RWPE2 (cell line): ENCODE measurements around the gene OVCH1.
A peak's percentile ranks its signal among the peaks of the same experiment; 100 is the strongest.

Source experiments
- ATAC-seq: fragments of 200-7000 bp; cut with Tn5 transposase; 3 replicates; pipeline ENCODE4 v1.9.1; 2021; ENCODE audit warnings: low read depth
- DNase-seq: peaks from one replicate; pipeline ENCODE4 v3.0.0-alpha.2; 2020; ENCODE audit warnings: low spot score
- H3K27ac ChIP-seq: fragments of 450-650 bp; 2 replicates; pipeline ENCODE4 v1.5.1; 2017; ENCODE audit warnings: mild to moderate bottlenecking; ENCODE audit not compliant: poor library complexity, severe bottlenecking
- H3K27me3 ChIP-seq: fragments of 250-450 bp; sonication (Bioruptor Pico); 2 replicates; pipeline ENCODE4 v1.5.1; 2021; ENCODE audit warnings: mild to moderate bottlenecking, moderate library complexity; ENCODE audit not compliant: insufficient read depth, poor library complexity, severe bottlenecking
- H3K36me3 ChIP-seq: fragments of 250-450 bp; sonication (Bioruptor Pico); 2 replicates; pipeline ENCODE4 v1.5.1; 2020; ENCODE audit warnings: low read depth, mild to moderate bottlenecking, moderate library complexity
- H3K4me1 ChIP-seq: fragments of 250-450 bp; sonication (Bioruptor Pico); 2 replicates; pipeline ENCODE4 v1.5.1; 2021; ENCODE audit warnings: mild to moderate bottlenecking, moderate library complexity; ENCODE audit not compliant: insufficient read depth, poor library complexity, severe bottlenecking
- H3K4me3 ChIP-seq: fragments of 250-450 bp; sonication (Bioruptor Pico); 2 replicates; pipeline ENCODE4 v1.5.1; 2021; ENCODE audit warnings: mild to moderate bottlenecking, moderate library complexity; ENCODE audit not compliant: severe bottlenecking
- H3K9me3 ChIP-seq: fragments of 250-450 bp; sonication (Bioruptor Pico); 2 replicates; pipeline ENCODE4 v1.5.1; 2021; ENCODE audit warnings: mild to moderate bottlenecking, moderate library complexity; ENCODE audit not compliant: severe bottlenecking
- TF ChIP-seq, protein P1 (sequence below): fragments of 450-650 bp; IDR thresholded peaks from one replicate; pipeline ENCODE4 v1.5.1; 2017; ENCODE audit warnings: mild to moderate bottlenecking, moderate library complexity; ENCODE audit not compliant: poor library complexity, severe bottlenecking

OVCH1 gene

DNA sequence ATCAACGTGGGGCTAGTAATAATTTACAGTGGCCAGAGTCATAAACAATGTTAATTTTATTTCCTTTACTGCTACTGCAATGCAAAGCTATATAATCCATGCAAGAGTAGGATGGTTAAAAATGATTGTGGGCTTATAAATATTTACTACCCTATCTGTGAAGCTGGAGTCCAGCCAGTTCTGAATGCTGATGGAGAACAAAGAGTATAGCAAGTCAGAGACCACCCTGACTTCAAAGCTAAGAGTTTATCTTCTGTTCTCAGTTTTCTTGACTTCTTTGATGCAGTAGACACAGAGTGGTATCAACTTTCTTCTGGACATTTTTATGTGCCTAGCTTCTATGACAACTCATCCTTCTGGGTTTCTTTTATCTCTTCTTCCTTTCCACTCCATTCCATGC lies 34.0 kb upstream of the OVCH1 start:
- no peak overlapping the region for H3K27ac ChIP-seq
- H3K4me3 ChIP-seq: no peak overlapping the region
- no peaks in the 10 kb centered on the region for H3K4me1 ChIP-seq
- H3K36me3 ChIP-seq: no peaks in the 10 kb centered on the region
- no peak for DNase-seq
- no peak for ATAC-seq
- TF ChIP-seq, protein P1, sequence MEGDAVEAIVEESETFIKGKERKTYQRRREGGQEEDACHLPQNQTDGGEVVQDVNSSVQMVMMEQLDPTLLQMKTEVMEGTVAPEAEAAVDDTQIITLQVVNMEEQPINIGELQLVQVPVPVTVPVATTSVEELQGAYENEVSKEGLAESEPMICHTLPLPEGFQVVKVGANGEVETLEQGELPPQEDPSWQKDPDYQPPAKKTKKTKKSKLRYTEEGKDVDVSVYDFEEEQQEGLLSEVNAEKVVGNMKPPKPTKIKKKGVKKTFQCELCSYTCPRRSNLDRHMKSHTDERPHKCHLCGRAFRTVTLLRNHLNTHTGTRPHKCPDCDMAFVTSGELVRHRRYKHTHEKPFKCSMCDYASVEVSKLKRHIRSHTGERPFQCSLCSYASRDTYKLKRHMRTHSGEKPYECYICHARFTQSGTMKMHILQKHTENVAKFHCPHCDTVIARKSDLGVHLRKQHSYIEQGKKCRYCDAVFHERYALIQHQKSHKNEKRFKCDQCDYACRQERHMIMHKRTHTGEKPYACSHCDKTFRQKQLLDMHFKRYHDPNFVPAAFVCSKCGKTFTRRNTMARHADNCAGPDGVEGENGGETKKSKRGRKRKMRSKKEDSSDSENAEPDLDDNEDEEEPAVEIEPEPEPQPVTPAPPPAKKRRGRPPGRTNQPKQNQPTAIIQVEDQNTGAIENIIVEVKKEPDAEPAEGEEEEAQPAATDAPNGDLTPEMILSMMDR: no peak
- H3K9me3 ChIP-seq: no peaks in the 10 kb centered on the region
- no peaks in the 10 kb centered on the region for H3K27me3 ChIP-seq

DNA sequence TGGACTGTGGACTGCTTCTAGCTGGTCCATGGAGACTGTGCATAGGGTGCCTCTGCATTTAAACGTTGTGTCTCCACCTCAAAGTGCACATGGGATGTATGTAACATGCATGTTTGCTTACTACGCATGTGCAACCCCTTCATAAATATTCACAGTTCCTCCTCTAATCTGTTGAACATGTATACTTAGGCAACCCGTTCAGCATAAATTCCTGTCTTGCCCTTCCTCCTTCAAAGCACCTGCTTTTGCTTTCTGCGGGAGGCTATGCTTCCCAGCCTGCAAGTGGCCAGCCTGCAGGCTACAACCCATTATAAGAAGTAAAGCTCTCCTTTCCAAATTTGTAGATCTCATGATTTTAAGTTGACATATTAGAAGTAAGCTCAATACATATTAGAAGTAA lies 33.0 kb upstream of the OVCH1 start:
- Histone ChIP-seq H3K36me3 (no peaks in the 10 kb centered on the region), H3K4me1 (no peaks in the 10 kb centered on the region), H3K4me3 (no peak overlapping the region), H3K27me3 (no peaks in the 10 kb centered on the region), H3K27ac (no peak overlapping the region), H3K9me3 (no peaks in the 10 kb centered on the region)
- DNase-seq (no peak), ATAC-seq (no peak)
- TF ChIP-seq, protein P1: no peak

DNA sequence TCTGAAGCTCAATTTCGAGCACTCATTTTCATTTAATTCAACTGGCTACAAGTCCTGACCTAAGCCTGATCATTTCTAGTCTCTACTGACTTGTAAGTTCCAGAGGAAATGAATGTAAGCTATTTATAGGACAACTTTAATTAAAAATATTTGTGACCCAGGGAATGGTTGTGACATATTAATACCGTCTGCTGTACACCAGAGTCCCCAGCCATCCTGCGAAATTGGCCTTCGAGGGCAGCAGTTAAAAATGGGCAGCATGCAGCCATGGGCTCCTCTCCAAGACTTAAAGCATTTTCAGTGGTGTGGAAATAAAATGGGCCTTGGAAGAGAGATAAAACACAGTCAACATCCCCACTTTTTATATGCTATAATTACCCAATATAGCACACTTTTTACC lies 30.7 kb upstream of the OVCH1 start:
- ATAC-seq (no peak), DNase-seq (no peak)
- Histone ChIP-seq H3K4me3 (no peak overlapping the region), H3K9me3 (no peaks in the 10 kb centered on the region), H3K27me3 (no peaks in the 10 kb centered on the region), H3K27ac (no peak overlapping the region), H3K36me3 (no peaks in the 10 kb centered on the region), H3K4me1 (no peaks in the 10 kb centered on the region)
- TF ChIP-seq, protein P1: no peak

DNA sequence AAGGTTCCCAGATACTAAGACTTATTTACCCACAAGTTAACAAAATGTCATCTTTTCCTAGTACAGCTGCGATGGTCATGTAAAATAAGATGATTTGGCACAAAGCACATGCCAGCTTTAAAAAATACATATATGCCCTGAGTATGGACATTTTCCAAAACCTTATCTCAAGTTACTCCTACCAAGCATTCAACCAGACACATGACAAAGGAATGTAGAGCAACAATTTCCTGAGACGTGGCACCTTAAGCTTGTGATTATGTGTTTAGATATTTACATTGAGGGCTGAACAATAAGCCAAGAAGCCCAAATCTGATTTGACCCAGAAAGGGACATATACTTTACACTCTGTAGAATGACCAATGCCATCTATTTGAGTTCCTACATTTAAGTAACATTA lies 24.5 kb upstream of the OVCH1 start:
- no peak for ATAC-seq
- Histone ChIP-seq H3K4me3 (no peak overlapping the region), H3K36me3 (no peaks in the 10 kb centered on the region), H3K27me3 (no peaks in the 10 kb centered on the region), H3K27ac (no peak overlapping the region), H3K9me3 (no peaks in the 10 kb centered on the region), H3K4me1 (no peaks in the 10 kb centered on the region)
- TF ChIP-seq, protein P1: no peak
- no peak for DNase-seq

DNA sequence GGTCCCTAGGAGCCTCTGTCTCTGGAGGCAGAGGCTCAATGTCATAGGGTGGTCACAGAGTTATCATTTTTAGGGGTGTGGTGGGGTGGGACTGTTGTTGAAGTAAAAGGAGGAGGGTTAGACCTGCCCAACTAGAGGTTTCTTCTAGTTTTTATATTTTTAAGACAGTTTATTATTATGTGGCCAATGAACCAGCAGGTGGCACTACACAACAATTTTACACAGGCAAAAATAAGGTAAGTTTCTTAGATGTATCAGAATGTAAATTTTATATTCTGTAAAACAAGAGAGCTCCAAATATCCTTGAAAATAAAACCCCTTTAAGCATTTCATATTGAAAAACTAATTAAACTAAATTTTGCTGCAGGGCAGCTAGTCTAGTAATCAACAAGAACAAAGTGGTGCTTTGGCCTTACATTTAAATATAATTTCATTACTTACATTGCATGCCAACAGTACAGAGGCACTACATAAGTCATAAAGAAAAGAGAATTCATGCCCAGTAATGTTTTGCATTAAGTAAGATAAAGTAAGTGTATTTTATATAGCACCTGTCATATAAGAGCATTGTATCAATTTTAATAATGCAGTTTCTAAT lies 22.2 kb upstream of the OVCH1 start:
- Histone ChIP-seq H3K4me3 (no peak overlapping the region), H3K27ac (no peak overlapping the region), H3K4me1 (no peaks in the 10 kb centered on the region), H3K9me3 (no peaks in the 10 kb centered on the region), H3K27me3 (no peaks in the 10 kb centered on the region), H3K36me3 (no peaks in the 10 kb centered on the region)
- no peak for ATAC-seq
- TF ChIP-seq, protein P1: peak; percentile 42
- DNase-seq: no peak
